Hair follicular keratinocyte (primary cell): ENCODE data around the gene APLN. TPM values are rescaled to one million over a fixed set of nuclear protein-coding genes. Genes with fewer than 3 reads are reported as not detected.

Experiments
- total RNA-seq: library from RNA; depleted of rRNA; stranded (reverse); fragments of >200 nt; gene quantifications from 2 replicates; pipeline ENCODE4 v1.2.3, GENCODE V29; 2015

The APLN gene, protein sequence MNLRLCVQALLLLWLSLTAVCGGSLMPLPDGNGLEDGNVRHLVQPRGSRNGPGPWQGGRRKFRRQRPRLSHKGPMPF
- total RNA-seq: 4.9 and 8.2 TPM in 2 replicates

DNA sequence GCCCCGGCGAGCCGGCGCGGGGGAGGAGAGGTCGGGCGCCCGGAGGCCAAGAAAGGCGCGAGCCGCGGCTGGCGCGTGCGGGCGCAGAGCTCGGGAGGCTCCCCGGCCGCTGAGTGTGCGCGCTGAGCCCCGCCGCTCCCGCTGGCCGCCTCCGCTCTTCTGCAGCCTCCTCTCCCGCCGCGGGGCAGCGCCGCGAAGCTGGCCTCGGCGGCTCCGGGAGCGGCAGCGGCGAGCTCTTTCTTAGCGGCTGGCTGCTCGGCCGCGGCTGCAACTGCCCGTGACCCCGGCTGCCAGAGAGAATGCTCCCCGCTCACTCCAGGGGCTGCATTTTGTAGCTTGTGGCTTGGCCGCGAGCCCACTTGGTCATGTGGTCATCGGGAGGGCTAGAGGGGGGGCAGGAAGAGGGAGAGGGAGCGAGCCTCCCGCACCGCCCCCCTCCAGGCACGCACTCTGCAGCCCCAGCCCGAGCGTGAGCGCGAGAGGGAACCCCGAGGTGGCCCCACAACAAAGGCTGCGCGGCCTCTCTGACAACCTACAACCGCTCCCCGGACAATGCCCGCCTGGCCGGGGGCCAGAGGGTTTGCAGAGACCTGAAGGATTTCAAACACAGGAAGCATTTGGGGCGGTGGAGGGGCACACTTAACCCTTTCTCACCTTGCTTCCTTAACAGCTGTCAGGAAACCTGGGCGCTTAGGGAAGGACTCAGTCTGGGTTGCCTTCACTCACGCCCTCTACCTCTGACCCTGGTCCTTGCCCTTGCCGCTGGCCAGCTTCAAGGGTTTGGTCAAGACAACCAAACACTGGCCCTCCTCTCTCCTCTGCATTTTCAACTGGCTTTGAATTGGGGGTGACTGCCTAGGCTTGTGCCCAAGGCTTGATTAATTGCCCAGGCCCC is at the start of gene APLN:
APLN (minus strand) TSS at position 305 of the 895 bp plus-strand sequence. CDS start 326 bp downstream, outside the sequence.

Other genes with a start within 250 kb of the APLN start
- gene SMARCA1, start 131.5 kb downstream of the APLN start, total RNA-seq: 14.2 and 20.6 TPM in 2 replicates
- gene OCRL, start 114.7 kb downstream of the APLN start, total RNA-seq: 9.2 and 14.9 TPM in 2 replicates
- not detected in 2 replicates for gene XPNPEP2, start 84.0 kb upstream of the APLN start, total RNA-seq
- not detected in 2 replicates for gene SASH3, start 125.0 kb upstream of the APLN start, total RNA-seq
- 22.4 and 25.9 TPM in 2 replicates for gene ZDHHC9, start 188.9 kb upstream of the APLN start, total RNA-seq